GM18507 (cell line): Measurements from ENCODE around the gene GPRASP3.

Experiments used
- DNase-seq: peaks from one replicate; pipeline ENCODE4 v3.0.0; 2011; ENCODE audit warnings: low read depth; ENCODE audit not compliant: insufficient read length; ENCODE audit errors: extremely low spot score
- FAIRE-seq: peaks from 2 replicates; lab custom pipeline; 2011; peaks lifted over from hg19 to GRCh38; lab: Jason Lieb, UNC

Gene GPRASP3

GRCh38 chrX:102745513-102745856, 24.9 kb downstream of the GPRASP3 start:
- no peak for FAIRE-seq

GRCh38 chrX:102745857-102746584, 25.5 kb downstream of the GPRASP3 start:
- DNase-seq: no peak
- no peak for FAIRE-seq

More at GRCh38 chrX:102745513-102745856, 24.9 kb downstream of the GPRASP3 start:
- DNase-seq: no peak

GRCh38 chrX:102765217-102765616, 44.7 kb downstream of the GPRASP3 start:
- FAIRE-seq: no peak
- DNase-seq: no peak

- FAIRE-seq (no peak), DNase-seq (no peak)
These were observed 45.3 kb downstream of the GPRASP3 start for GRCh38 chrX:102765809-102766208.

GRCh38 chrX:102767287-102767686, 46.7 kb downstream of the GPRASP3 start:
- DNase-seq (no peak), FAIRE-seq (no peak)

- FAIRE-seq: peak; percentile 94
- DNase-seq: peak; percentile 44
These were observed 48.6 kb downstream of the GPRASP3 start for GRCh38 chrX:102768987-102769761.
